Mesenteric fat pad (tissue), 1 donor: Measurements from ENCODE around the gene TMEM223. TPM values are rescaled to one million over a fixed set of nuclear protein-coding genes. Genes with fewer than 3 reads are reported as not detected.
"Not testable (repeated sequence)": the region's sequence is repeated elsewhere in the genome, so short reads cannot be mapped to it uniquely, and the experiment has no call there.

Experiments
- DNase-seq: peaks from one replicate; pipeline ENCODE4 v3.0.0-alpha.2; 2020; ENCODE audit warnings: low spot score
- microRNA-seq: library from miRNA; unstranded; fragments of <30 nt; microRNA quantifications from one replicate; pipeline ENCODE4 v1.2.0, GENCODE V29; 2020; ENCODE audit warnings: borderline number of aligned reads
- total RNA-seq: library from RNA; stranded (reverse); fragmentation: NEBNext Ultra II Directional; extraction: Animal tissue kit (Norgen Biotek cat#: 25700); gene quantifications from one replicate; pipeline ENCODE4 v1.2.1, GENCODE V29; 2021
- donor health status: DM: yes; HTN: yes; CAD: no.

The TMEM223 gene
- total RNA-seq, 1 donor from 2014 or later = 14.7 TPM

DNA sequence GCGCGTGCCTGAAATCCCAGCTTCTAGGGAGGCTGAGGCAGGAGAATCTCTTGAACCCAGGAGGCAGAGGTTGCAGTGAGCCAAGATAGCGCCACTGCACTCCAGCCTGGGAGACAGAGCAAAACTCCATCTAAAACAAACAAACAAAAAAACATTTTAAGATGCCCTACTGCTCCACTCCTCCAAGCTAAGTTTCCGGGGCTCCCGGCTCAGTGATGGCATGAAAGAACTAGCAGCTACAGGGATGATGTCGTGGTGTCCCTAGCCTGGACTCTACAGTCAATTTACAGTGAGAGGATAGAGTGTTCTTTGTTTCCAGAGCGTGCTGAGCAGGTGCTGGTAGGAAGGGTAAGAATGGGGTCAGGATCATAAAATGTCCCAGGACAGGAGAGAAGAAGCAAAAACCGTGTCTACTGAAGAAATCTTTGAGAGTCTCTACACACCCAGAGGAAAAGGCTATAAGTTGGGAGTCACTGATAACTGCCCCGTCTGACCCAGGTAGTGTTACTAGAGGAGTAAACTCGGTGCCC lies 36.7 kb downstream of the TMEM223 start:
- no peak for DNase-seq

DNA sequence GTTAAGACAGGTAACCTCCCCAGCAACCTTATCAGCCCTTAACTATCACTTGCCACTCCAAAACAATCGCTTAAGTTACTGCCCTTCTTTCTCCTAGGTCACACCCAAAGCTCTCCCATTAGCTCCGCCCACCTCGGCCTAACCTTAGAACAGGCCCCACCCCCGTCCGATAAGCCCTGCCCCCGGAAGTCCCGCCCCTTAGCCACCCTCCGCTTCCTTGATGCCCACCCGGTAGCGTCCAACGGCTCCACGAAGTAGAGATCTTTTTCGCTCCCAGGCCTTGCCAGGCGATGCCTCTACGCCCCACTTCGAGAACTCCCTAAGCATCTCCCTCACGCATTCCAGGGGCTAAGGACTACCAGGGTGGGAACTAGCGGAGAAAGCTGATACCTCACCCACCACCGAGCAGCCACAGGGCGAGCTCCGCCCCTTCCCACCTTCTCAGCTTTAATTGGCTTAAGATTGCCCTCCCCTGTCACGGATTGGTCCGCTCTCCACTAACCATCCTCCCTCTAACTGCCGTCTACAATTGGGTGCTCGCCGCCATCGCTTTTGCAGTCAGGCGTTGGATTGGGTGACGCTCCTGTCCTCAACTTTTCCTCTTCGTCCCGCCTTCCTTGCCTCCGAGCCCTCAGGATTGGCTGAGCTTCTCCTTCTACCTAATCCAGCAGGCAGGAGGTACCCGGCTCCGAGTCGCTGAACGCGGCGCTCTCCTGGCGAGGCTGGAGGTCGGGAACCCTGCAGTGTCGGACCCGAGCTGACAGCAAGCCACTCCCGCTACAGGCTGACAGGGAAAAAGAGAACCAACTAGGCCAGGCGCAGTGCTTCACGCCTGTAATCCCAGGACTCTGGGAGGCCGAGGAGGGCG lies 37.8 kb downstream of the TMEM223 start, which contains the start of gene ZBTB3:
Gene ZBTB3 (minus strand): TSS at position 425 of the 868 bp plus-strand sequence. CDS start 496 bp downstream, outside the sequence.
- peak; percentile 96 for DNase-seq

DNA sequence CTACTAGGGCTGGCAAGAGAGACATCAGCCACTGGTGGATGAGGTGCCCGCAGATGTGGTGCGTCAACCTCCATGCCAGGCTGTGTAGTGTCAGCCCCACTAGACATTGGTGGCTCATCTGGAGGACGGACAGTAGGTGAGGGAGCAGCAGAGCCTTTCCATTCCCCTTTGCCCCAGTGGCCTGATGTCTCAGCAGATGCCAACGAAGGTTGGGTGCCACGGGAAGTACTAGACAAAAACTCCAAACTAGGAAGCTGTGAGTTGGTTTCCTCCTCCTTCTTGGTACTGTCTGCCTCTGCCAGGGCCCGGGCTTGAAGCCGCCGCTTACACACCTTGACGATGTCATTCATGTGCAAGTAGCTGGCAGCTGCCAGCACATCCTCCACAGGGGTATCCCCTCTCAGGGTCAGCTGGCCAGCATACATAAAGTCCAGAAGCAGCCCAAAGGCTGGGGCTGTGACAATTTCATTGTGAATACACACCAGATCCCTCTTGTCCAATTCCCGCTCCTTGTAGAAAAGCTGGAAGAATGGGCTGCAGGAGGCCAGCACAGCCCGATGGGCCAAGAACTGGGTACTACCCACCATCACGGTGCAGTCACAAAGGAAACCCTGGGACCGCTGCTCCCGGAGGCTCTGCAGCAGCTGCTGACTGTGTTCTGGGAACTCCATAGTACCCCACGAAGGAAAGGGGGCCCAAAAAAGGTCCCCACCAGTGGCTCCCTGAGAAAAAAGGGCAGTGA lies 38.6 kb downstream of the TMEM223 start:
- DNase-seq = no peak

DNA sequence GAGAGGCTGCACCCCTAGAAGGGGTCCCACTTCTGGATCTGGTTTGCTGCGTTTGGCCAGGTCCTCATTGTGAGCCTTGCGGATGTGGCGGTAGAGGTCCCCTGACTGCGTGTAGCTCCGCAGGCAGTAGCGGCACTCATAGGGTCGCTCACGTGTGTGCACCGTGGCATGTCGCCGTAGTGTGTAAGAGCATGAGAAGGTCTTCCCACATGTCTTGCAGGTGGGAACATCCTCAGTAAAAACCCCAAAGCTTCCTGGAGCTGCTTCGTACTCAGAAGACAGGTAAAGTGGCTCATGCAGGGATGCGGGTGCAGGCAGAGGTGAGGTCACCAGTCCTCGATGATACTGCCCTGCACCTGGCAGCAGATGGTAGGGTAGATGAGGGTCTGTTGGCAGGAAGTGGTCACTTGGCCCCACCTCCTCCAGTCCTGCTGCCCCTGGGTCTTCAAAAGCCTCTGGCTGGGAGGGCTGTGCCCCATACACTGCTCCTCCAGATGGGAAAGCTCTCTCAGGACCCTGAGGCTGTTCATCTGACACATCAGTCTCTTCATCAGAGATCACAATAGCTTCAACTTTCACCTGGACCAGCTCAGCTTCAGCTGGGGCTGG lies 39.5 kb downstream of the TMEM223 start:
- no peak for DNase-seq

DNA sequence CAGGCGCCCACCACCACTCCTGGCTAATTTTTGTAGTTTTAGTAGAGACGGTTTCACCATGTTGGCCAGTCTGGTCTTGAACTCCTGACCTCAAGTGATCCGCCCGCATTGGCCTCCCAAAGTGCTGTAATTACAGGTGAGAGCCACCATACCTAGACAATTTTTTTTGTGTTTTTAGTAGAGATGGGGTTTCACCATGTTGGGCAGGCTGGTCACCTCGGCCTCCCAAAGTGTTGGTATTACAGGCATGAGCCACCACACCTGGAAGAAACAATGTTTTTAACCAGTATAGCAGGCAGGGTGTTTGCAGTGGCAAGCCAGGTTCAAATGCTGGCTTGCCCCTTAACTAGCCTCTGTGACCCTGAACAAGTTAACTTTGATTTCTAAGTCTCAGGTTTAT lies 41.9 kb downstream of the TMEM223 start:
- not testable (repeated sequence) for DNase-seq

DNA sequence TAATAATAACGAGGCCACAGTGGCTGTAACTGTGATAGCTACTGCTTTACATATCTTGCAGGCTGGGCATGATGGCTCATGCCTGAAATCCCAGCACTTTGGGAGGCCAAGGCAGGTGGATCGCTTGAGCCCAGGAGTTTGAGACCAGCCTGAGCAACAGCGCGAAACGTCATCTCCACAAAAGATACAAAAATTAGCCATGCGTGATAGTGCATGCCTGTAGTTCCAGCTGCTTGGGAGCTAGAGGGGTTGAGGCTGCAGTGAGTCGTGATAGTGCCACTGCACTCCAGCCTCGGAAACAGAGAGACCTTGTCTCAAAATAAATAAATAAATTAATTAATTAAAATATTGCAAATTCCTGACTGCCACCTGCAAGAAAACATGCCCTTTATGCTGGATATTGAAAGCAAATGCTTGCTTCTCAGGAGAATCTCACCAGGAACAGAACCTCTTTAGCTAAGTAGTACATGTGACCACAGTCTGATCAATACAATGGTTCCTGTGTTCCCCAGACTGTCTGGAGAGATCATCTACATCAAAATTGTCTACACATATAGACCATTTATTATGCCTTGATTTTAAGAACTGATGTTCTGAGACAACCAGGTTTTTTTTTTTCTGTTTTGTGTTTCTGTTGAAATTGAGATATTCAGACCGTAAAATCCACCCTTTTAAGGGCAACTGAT lies 44.2 kb downstream of the TMEM223 start:
- no peak for DNase-seq

Small RNA genes within 50 kb of the gene (microRNA-seq; reads per million reads assigned to microRNA genes)
- not detected for gene MIR6514
- not detected for gene MIR6748

Other genes with a start within 250 kb of the TMEM223 start
- 1,254 TPM for gene AHNAK, start 245.2 kb downstream of the TMEM223 start, total RNA-seq
- 865 TPM for gene EEF1G, start 218.1 kb downstream of the TMEM223 start, total RNA-seq
- 13.4 TPM for gene TUT1, start 200.5 kb downstream of the TMEM223 start, total RNA-seq
- 103 TPM for gene MTA2, start 190.1 kb downstream of the TMEM223 start, total RNA-seq
- 116 TPM for gene EML3, start 179.2 kb downstream of the TMEM223 start, total RNA-seq
- 6.7 TPM for gene ROM1, start 178.7 kb downstream of the TMEM223 start, total RNA-seq
- 42.0 TPM for gene B3GAT3, start 170.0 kb downstream of the TMEM223 start, total RNA-seq
- 286 TPM for gene GANAB, start 145.4 kb downstream of the TMEM223 start, total RNA-seq
- 19.0 TPM for gene INTS5, start 138.7 kb downstream of the TMEM223 start, total RNA-seq
- 36.9 TPM for gene C11orf98, start 126.8 kb downstream of the TMEM223 start, total RNA-seq
- gene CSKMT, start 126.7 kb downstream of the TMEM223 start, total RNA-seq = 13.8 TPM
- gene UQCC3, start 120.3 kb downstream of the TMEM223 start, total RNA-seq = 7.4 TPM
- gene LBHD1, start 119.7 kb downstream of the TMEM223 start, total RNA-seq = 4.6 TPM
- gene UBXN1, start 112.9 kb downstream of the TMEM223 start, total RNA-seq = 108 TPM
- gene LRRN4CL, start 102.5 kb downstream of the TMEM223 start, total RNA-seq = 88.9 TPM
- 41.9 TPM for gene BSCL2, start 84.6 kb downstream of the TMEM223 start, total RNA-seq
- gene GNG3, start 84.3 kb downstream of the TMEM223 start, total RNA-seq = not detected
- 37.7 TPM for gene HNRNPUL2, start 64.5 kb downstream of the TMEM223 start, total RNA-seq
- 23.0 TPM for gene TTC9C, start 63.5 kb downstream of the TMEM223 start, total RNA-seq
- 6.1 TPM for gene ZBTB3, start 37.8 kb downstream of the TMEM223 start, total RNA-seq
- 44.7 TPM for gene POLR2G, start 30.4 kb downstream of the TMEM223 start, total RNA-seq
- 22.3 TPM for gene TAF6L, start 20.6 kb downstream of the TMEM223 start, total RNA-seq
- gene TMEM179B, start 4.6 kb downstream of the TMEM223 start, total RNA-seq = 30.6 TPM
- gene NXF1, start 13.4 kb upstream of the TMEM223 start, total RNA-seq = 77.6 TPM
- gene STX5, start 40.0 kb upstream of the TMEM223 start, total RNA-seq = 41.8 TPM
- gene TEX54, start 40.8 kb upstream of the TMEM223 start, total RNA-seq = not detected
- 50.9 TPM for gene WDR74, start 47.6 kb upstream of the TMEM223 start, total RNA-seq
- 202 TPM for gene SLC3A2, start 88.9 kb upstream of the TMEM223 start, total RNA-seq
- not detected for gene CHRM1, start 129.4 kb upstream of the TMEM223 start, total RNA-seq
- not detected for gene SLC22A6, start 193.0 kb upstream of the TMEM223 start, total RNA-seq
- not detected for gene SLC22A8, start 223.8 kb upstream of the TMEM223 start, total RNA-seq